Activated CD4-positive, CD25-positive, alpha-beta regulatory T cell treated with anti-CD3 and anti-CD28 coated beads, Interleukin-2, amount 50 U/mL, for 24 hours (primary cell): ENCODE data around the gene FAM153A.
"Not testable (repeated sequence)": the region's sequence is repeated elsewhere in the genome, so short reads cannot be mapped to it uniquely, and the experiment has no call there.

Source experiments
- ATAC-seq, 2 donors: fragments of 150-1000 bp; cut with Tn5 transposase; one replicate each; pipeline ENCODE4 v1.10.0; 2021; ENCODE audit warnings: mild to moderate bottlenecking in 1 of 2, moderate library complexity in 1 of 2

FAM153A gene

DNA sequence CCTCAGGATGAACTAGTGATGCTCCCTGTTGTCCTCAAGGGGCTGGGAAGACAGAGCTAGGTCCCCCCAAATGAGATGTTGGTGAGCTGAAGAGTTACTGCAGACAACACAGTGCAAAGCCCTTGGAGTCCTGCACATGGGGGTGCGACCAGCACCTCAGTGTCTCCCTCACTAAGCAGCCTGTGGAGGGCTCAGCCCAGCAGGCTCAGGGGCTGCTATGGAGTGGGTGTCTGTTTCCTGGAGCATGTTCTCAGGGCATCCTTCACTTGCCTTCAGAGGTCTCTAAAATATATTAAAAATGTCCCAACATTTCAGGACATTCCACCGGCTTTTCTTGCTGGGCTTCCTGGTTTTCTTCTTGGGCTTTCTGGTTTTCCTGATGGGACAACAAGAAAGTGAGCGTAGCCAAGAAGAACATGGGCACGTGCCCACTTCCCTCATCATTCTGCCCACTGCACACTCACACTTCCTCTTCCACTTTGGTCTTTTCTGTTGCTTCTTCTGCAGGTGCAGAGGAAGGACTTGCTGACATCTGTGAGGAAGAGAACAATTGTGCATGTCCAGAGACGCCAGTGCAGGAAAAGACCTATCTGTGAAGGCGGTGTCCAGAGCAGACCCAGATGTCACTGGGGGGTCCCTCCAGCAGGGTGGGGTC is 58.7 kb downstream of the FAM153A start:
- ATAC-seq: not testable (repeated sequence)

DNA sequence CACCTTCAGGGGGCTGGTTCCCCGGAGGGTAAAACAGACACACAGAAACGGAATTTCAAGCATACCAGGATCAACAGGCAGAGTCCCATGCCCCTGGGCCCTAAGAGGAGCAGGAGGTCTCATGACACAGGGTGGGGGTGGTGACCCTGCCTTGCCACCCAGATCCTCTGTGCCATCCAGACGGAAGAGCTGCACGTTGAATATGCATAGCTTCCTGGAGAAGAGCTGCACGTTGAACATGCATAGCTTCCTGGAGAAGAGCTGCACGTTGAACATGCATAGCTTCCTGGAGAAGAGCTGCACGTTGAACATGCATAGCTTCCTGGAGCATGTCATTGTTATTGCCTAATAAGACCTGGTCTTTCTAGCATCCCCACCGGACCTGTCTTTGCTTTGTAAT is 59.9 kb downstream of the FAM153A start:
- not testable (repeated sequence) for ATAC-seq

GRCh38 chr5:177719989-177720388 is 62.7 kb downstream of the FAM153A start:
- not testable (repeated sequence) for ATAC-seq

DNA sequence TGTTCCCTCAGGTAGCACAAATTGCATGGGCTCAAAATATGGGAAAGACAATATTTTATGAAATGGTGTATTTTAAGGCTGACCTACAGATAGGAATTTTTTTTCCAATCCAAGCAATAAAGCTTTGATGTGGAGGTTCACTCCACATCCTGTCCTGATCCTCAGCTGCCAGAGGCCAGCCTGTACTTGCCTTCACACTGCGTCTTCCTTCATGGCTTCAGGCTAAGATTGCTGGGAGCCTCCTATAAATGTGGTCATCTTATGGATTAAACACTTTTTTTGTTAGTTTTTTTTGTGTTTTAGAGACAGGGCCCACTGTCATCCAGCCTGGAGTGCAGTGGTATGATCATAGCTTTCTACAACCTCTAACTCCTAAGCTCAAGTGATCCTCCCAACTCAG is 67.3 kb downstream of the FAM153A start:
- ATAC-seq: not testable (repeated sequence)

- not testable (repeated sequence) for ATAC-seq
Measured at GRCh38 chr5:177696100-177696499, 86.6 kb downstream of the FAM153A start.

- ATAC-seq: not testable (repeated sequence)
Measured at GRCh38 chr5:177695356-177695930, 87.3 kb downstream of the FAM153A start.

DNA sequence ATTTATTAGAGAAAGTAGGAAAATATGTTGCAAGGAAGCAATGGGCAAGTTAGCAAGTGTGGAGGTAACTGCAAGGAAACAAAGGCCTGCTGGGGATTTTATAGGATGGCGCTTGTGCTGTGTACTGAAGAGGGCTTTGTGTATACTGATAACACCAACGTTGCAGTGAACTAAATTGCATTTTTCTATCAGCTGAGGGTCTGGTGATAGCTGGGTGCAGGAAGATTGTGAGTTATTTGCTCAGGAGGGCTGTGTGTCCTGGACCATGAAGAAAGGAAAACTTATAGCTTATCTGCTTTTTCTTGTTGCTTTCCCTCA is 88.2 kb downstream of the FAM153A start:
- not testable (repeated sequence) for ATAC-seq

- ATAC-seq: not testable (repeated sequence)
Measured at GRCh38 chr5:177693671-177694517, 88.8 kb downstream of the FAM153A start.

DNA sequence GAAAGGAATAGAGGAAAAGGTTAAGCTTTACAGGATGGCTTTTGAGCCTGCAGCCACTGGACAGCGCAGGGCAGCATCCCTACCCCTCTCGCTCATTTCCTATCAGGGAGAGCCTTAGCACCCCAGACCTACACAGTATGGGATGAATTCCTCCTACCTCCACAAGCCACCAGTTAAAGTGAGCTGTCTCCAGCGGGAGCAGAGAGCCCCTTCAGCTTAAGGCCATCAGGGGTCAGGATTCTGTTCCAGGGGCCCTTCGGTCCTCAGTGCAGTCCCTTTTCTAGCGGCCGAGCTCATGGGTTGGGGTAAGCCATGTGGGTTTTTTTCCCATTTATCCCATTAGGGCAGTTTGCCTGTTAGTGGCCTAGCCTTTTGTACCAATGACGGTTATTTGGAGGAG is 89.7 kb downstream of the FAM153A start:
- ATAC-seq: not testable (repeated sequence)

GRCh38 chr5:177692507-177692906 is 90.2 kb downstream of the FAM153A start:
- not testable (repeated sequence) for ATAC-seq

DNA sequence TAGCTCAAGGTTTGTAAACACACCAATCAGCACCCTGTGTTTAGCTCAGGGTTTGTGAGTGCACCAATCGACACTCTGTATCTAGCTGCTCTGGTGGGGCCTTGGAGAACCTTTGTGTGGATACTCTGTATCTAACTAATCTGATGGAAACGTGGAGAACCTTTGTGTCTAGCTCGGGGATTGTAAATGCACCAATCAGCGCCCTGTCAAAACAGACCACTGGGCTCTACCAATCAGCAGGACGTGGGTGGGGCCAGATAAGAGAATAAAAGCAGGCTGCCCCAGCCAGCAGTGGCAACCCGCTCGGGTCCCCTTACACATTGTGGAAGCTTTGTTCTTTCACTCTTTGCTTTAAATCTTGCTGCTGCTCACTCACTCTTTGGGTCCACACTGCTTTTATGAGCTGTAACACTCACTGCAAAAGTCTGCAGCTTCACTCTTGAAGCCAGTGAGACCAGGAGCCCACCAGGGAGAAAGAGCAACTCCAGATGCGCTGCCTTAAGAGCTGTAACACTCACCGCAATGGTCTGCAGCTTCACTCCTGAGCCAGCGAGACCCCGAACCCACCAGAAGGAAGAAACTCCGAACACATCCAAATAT is 93.6 kb downstream of the FAM153A start:
- ATAC-seq: not testable (repeated sequence)

DNA sequence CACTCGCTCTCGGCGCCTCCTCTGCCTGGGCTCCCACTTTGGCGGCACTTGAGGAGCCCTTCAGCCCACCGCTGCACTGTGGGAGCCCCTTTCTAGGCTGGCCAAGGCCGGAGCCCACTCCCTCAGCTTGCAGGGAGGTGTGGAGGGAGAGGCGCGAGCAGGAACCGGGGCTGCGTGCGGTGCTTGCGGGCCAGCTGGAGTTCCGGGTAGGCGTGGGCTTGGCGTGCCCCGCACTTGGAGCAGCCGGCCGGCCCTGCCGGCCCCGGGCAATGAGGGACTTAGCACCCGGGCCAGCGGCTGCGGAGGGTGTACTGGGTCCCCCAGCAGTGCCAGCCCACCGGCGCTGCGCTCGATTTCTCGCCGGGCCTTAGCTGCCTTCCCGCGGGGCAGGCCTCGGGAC is 94.6 kb downstream of the FAM153A start:
- ATAC-seq: not testable (repeated sequence)

- ATAC-seq: not testable (repeated sequence)
Measured at GRCh38 chr5:177681920-177682319, 100.8 kb downstream of the FAM153A start.
